ENCODE data around the gene RTN4R.

DNA sequence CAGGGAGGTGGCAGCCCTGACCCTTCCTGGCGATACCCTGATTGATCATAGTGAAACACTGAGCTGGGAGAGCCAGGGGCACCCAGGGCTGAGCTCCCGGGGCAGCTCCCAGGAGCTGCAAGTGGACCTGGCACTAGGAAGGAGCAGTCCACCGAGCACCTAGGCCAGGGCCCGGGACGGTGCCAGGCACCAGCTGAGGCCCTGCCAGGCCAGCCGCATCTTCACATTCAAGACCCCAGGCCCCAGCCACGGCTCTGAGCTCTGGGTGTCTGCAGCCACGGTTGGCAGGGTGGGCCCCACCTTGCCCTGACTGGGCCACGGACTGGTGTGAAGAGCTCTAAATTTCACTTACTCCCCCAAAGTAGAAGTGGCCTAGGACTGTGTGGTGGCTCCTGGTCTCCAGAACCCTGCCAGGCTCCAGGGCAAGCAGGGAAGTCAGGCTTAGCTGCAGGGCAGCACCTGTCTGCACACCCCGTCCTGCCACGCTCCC is 58.3 kb downstream of the RTN4R start:
- no peak for TF ChIP-seq POLR2A (IDR thresholded peaks at IDR 0.05; ENCODE audit: low read depth, low read length)
- TF ChIP-seq RFX5 (IDR thresholded peaks at IDR 0.05; ENCODE audit: low read depth, low read length): no peak
- TF ChIP-seq CEBPB (IDR thresholded peaks at IDR 0.05; ENCODE audit: low read depth, low read length): no peak
- TF ChIP-seq, protein P1, sequence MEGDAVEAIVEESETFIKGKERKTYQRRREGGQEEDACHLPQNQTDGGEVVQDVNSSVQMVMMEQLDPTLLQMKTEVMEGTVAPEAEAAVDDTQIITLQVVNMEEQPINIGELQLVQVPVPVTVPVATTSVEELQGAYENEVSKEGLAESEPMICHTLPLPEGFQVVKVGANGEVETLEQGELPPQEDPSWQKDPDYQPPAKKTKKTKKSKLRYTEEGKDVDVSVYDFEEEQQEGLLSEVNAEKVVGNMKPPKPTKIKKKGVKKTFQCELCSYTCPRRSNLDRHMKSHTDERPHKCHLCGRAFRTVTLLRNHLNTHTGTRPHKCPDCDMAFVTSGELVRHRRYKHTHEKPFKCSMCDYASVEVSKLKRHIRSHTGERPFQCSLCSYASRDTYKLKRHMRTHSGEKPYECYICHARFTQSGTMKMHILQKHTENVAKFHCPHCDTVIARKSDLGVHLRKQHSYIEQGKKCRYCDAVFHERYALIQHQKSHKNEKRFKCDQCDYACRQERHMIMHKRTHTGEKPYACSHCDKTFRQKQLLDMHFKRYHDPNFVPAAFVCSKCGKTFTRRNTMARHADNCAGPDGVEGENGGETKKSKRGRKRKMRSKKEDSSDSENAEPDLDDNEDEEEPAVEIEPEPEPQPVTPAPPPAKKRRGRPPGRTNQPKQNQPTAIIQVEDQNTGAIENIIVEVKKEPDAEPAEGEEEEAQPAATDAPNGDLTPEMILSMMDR (conservative IDR thresholded peaks at IDR 0.05; ENCODE audit: low read depth, low read length): no peak
- TF ChIP-seq, protein P2, sequence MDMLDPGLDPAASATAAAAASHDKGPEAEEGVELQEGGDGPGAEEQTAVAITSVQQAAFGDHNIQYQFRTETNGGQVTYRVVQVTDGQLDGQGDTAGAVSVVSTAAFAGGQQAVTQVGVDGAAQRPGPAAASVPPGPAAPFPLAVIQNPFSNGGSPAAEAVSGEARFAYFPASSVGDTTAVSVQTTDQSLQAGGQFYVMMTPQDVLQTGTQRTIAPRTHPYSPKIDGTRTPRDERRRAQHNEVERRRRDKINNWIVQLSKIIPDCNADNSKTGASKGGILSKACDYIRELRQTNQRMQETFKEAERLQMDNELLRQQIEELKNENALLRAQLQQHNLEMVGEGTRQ (IDR thresholded peaks at IDR 0.05; ENCODE audit: low read depth, low read length): no peak
- no peak for TF ChIP-seq RCOR1 (IDR thresholded peaks at IDR 0.05; ENCODE audit: insufficient replicate concordance, low read length)
- TF ChIP-seq SMC3 (IDR thresholded peaks at IDR 0.05; ENCODE audit: low read depth, low read length): no peak
- no peak for TF ChIP-seq MAFK (IDR thresholded peaks at IDR 0.05; ENCODE audit: low read depth, low read length)
- TF ChIP-seq MXI1 (IDR thresholded peaks at IDR 0.05; ENCODE audit: borderline replicate concordance, low read depth, low read length): no peak
- no peak for TF ChIP-seq FOS (IDR thresholded peaks at IDR 0.05; ENCODE audit: low read depth, low read length)
- no peak for TF ChIP-seq CHD1 (IDR thresholded peaks at IDR 0.05; ENCODE audit: low read depth, low read length)
- TF ChIP-seq, protein P3, sequence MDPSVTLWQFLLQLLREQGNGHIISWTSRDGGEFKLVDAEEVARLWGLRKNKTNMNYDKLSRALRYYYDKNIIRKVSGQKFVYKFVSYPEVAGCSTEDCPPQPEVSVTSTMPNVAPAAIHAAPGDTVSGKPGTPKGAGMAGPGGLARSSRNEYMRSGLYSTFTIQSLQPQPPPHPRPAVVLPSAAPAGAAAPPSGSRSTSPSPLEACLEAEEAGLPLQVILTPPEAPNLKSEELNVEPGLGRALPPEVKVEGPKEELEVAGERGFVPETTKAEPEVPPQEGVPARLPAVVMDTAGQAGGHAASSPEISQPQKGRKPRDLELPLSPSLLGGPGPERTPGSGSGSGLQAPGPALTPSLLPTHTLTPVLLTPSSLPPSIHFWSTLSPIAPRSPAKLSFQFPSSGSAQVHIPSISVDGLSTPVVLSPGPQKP (IDR thresholded peaks at IDR 0.05; ENCODE audit: borderline replicate concordance, low read depth, low read length): no peak
- no peak for TF ChIP-seq BHLHE40 (IDR thresholded peaks at IDR 0.05; ENCODE audit: low read depth, low read length)

All from IMR-90 (cell line).